Central memory CD8-positive, alpha-beta T cell (primary cell): ENCODE results near the gene EVL.
"Not testable (repeated sequence)": the region's sequence is repeated elsewhere in the genome, so short reads cannot be mapped to it uniquely, and the experiment has no call there.

Source experiments
- ATAC-seq: fragments of 150-1000 bp; cut with Tn5 transposase; replicated peaks from 2 replicates; pipeline ENCODE4 v1.10.0; 2022; ENCODE audit warnings: mild to moderate bottlenecking, moderate FRiP score, moderate number of reproducible peaks; ENCODE audit not compliant: poor library complexity, severe bottlenecking; ENCODE audit errors: extremely low read depth
- DNase-seq, 2 donors: peaks; one replicate each; pipeline ENCODE4 v3.0.0; 2021; ENCODE audit warnings: low spot score in 2 of 2
- H3K27ac Mint-ChIP-seq: one replicate; pipeline ENCODE4 v1.8.0; 2022; ENCODE audit warnings: low read depth, mild to moderate bottlenecking, moderate library complexity, mixed read lengths
- H3K27me3 Mint-ChIP-seq: one replicate; pipeline ENCODE4 v1.8.0; 2022; ENCODE audit warnings: mixed read lengths
- H3K36me3 Mint-ChIP-seq: one replicate; pipeline ENCODE4 v1.8.0; 2022; ENCODE audit warnings: mild to moderate bottlenecking, moderate library complexity, mixed read lengths; ENCODE audit not compliant: insufficient read depth
- H3K4me1 Mint-ChIP-seq: one replicate; pipeline ENCODE4 v1.8.0; 2022; ENCODE audit warnings: mixed read lengths
- H3K4me3 Mint-ChIP-seq: one replicate; pipeline ENCODE4 v1.8.0; 2022; ENCODE audit warnings: mild to moderate bottlenecking, moderate library complexity, mixed read lengths
- H3K9me3 Mint-ChIP-seq: one replicate; pipeline ENCODE4 v1.8.0; 2022; ENCODE audit warnings: mixed read lengths

EVL gene

GRCh38 chr14:100060760-100061159 lies 4.5 kb upstream of the EVL start:
- Mint-ChIP-seq H3K36me3 (peaks cover 14% of the 10 kb centered on the region), H3K27ac (peak overlapping the region; percentile 26), H3K9me3 (no peaks in the 10 kb centered on the region), H3K4me1 (peaks cover 75% of the 10 kb centered on the region), H3K27me3 (no peaks in the 10 kb centered on the region), H3K4me3 (peak overlapping the region; percentile 15)
- no peak for ATAC-seq
- DNase-seq, result no peak

GRCh38 chr14:100062590-100062989 lies 2.6 kb upstream of the EVL start:
- Mint-ChIP-seq H3K9me3 (no peaks in the 10 kb centered on the region), H3K4me3 (peak overlapping the region; percentile 59), H3K36me3 (peaks cover 26% of the 10 kb centered on the region), H3K27me3 (no peaks in the 10 kb centered on the region), H3K27ac (peak overlapping the region; percentile 98), H3K4me1 (peaks cover 69% of the 10 kb centered on the region)
- no peak for ATAC-seq
- no peak for DNase-seq

- H3K4me3 Mint-ChIP-seq, result peak overlapping the region; percentile 59
- H3K4me1 Mint-ChIP-seq, result peaks cover 69% of the 10 kb centered on the region
- ATAC-seq, result no peak
- peak overlapping the region; percentile 98 for H3K27ac Mint-ChIP-seq
- H3K36me3 Mint-ChIP-seq, result peaks cover 34% of the 10 kb centered on the region
- H3K27me3 Mint-ChIP-seq, result no peaks in the 10 kb centered on the region
- H3K9me3 Mint-ChIP-seq, result no peaks in the 10 kb centered on the region
- DNase-seq, result no peak
Observed at GRCh38 chr14:100063314-100063941, 1.8 kb upstream of the EVL start.

- H3K9me3 Mint-ChIP-seq, H3K27me3 Mint-ChIP-seq, ATAC-seq, DNase-seq: not testable (repeated sequence)
- peak overlapping the region; percentile 98 for H3K27ac Mint-ChIP-seq
- peaks cover 43% of the 10 kb centered on the region for H3K36me3 Mint-ChIP-seq
- H3K4me3 Mint-ChIP-seq, result peak overlapping the region; percentile 83
- peaks cover 65% of the 10 kb centered on the region for H3K4me1 Mint-ChIP-seq
Observed at GRCh38 chr14:100064335-100065092, 708 bp upstream of the EVL start.

- Mint-ChIP-seq H3K4me1 (peaks cover 72% of the 10 kb centered on the region), H3K27ac (peak overlapping the region; percentile 98), H3K36me3 (peaks cover 58% of the 10 kb centered on the region), H3K4me3 (peak overlapping the region; percentile 83), H3K27me3 (no peaks in the 10 kb centered on the region), H3K9me3 (no peaks in the 10 kb centered on the region)
- ATAC-seq (peak; percentile 27), DNase-seq (peak; percentile 68 to 83)
Observed at GRCh38 chr14:100065942-100066574, 836 bp downstream of the EVL start.

GRCh38 chr14:100066962-100067361 lies 1.7 kb downstream of the EVL start:
- Mint-ChIP-seq H3K4me3 (peak overlapping the region; percentile 83), H3K27ac (peak overlapping the region; percentile 98), H3K27me3 (no peaks in the 10 kb centered on the region), H3K36me3 (peaks cover 64% of the 10 kb centered on the region), H3K4me1 (peaks cover 72% of the 10 kb centered on the region), H3K9me3 (no peaks in the 10 kb centered on the region)
- ATAC-seq, result no peak
- no peak for DNase-seq

- DNase-seq (no peak), ATAC-seq (no peak)
- Mint-ChIP-seq H3K4me3 (peak overlapping the region; percentile 83), H3K27ac (peak overlapping the region; percentile 98), H3K27me3 (no peaks in the 10 kb centered on the region), H3K9me3 (no peaks in the 10 kb centered on the region), H3K36me3 (peaks cover 66% of the 10 kb centered on the region), H3K4me1 (peaks cover 69% of the 10 kb centered on the region)
Observed at GRCh38 chr14:100067481-100067880, 2.3 kb downstream of the EVL start.

- peak overlapping the region; percentile 83 for H3K4me3 Mint-ChIP-seq
- H3K36me3 Mint-ChIP-seq, result peaks cover 74% of the 10 kb centered on the region
- no peaks in the 10 kb centered on the region for H3K27me3 Mint-ChIP-seq
- ATAC-seq (peak; percentile 64), DNase-seq (peak; percentile 75 to 93)
- peak overlapping the region; percentile 98 for H3K27ac Mint-ChIP-seq
- H3K4me1 Mint-ChIP-seq, result peaks cover 69% of the 10 kb centered on the region
- no peaks in the 10 kb centered on the region for H3K9me3 Mint-ChIP-seq
Observed at GRCh38 chr14:100067971-100068959, 3.0 kb downstream of the EVL start.

GRCh38 chr14:100069161-100069800 lies 4.1 kb downstream of the EVL start:
- DNase-seq (no peak), ATAC-seq (no peak)
- H3K36me3 Mint-ChIP-seq, result peaks cover 79% of the 10 kb centered on the region
- no peaks in the 10 kb centered on the region for H3K27me3 Mint-ChIP-seq
- peak overlapping the region; percentile 83 for H3K4me3 Mint-ChIP-seq
- no peaks in the 10 kb centered on the region for H3K9me3 Mint-ChIP-seq
- H3K27ac Mint-ChIP-seq, result peak overlapping the region; percentile 98
- peaks cover 69% of the 10 kb centered on the region for H3K4me1 Mint-ChIP-seq

GRCh38 chr14:100070310-100070709 lies 5.1 kb downstream of the EVL start:
- DNase-seq (peak in 1 of 2 donors; percentile 55), ATAC-seq (peak; percentile 3)
- Mint-ChIP-seq H3K27ac (peak overlapping the region; percentile 98), H3K27me3 (no peaks in the 10 kb centered on the region), H3K4me1 (peaks cover 75% of the 10 kb centered on the region), H3K4me3 (peak overlapping the region; percentile 83), H3K36me3 (peaks cover 85% of the 10 kb centered on the region), H3K9me3 (no peaks in the 10 kb centered on the region)

- Mint-ChIP-seq H3K9me3 (no peaks in the 10 kb centered on the region), H3K4me1 (peaks cover 87% of the 10 kb centered on the region), H3K27me3 (no peaks in the 10 kb centered on the region), H3K36me3 (peaks cover 81% of the 10 kb centered on the region), H3K4me3 (peak overlapping the region; percentile 85), H3K27ac (peak overlapping the region; percentile 98)
- ATAC-seq (no peak), DNase-seq (no peak)
Observed at GRCh38 chr14:100071545-100071944, 6.3 kb downstream of the EVL start.
